Peyer's patch (tissue), 4 donors: Measurements from ENCODE around the gene GOLGA8G.
"Not testable (repeated sequence)": the region's sequence is repeated elsewhere in the genome, so short reads cannot be mapped to it uniquely, and the experiment has no call there.

Source experiments
- CTCF ChIP-seq, 6 experiments: fragments of 450-650 bp in 4 of 6; fragments of 200-600 bp in 2 of 6; sonication (generic) in 1 of 6; IDR thresholded peaks; one replicate each; pipeline ENCODE4 v1.5.1; 2017 to 2019; ENCODE audit warnings: antibody characterized with exemption in 6 of 6, mild to moderate bottlenecking in 3 of 6, moderate library complexity in 1 of 6
- POLR2A ChIP-seq, 2 donors: fragments of 450-650 bp; IDR thresholded peaks; one replicate each; pipeline ENCODE4 v1.5.1; 2017; ENCODE audit warnings: antibody characterized with exemption in 2 of 2, mild to moderate bottlenecking in 2 of 2, moderate library complexity in 2 of 2

DNA sequence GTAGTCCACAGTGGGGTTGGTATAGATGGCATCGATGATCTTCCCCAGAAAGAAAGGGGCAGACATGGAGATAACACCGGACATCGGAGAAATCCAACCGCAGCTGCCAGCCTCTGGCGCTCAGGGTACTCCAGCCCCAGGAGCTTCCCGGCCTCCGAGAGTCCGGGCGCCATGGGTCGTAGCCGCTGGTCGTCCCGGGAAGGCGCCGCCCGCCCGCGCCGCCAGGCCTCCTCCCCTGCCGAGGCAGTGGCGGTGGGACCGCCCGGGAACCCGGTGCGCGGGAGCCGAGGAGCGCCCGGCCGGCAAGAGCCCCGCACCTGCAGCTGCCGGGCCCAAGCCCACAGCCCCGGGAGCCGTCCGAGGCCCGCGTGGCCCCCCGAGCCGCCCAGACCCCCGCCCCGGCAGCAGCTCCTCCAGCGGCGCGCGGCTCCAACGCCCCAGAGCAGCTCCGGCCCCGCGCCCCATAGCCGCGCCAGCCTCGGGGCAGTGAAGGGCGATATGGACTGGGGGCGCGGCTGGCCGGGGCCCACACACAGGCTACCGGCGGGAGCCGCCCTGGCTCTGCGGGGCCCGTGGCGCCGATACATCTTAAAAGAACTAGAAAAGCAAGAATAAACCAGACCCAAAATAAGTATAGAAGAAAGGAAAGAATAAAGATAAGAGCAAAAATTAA is 24.4 kb downstream of the GOLGA8G start:
- not testable (repeated sequence) for TF ChIP-seq CTCF, POLR2A (IDR thresholded peaks at IDR 0.05)
